Fibroblast of gingiva (primary cell): ENCODE results near the gene CDC27.
"Not testable (repeated sequence)": the region's sequence is repeated elsewhere in the genome, so short reads cannot be mapped to it uniquely, and the experiment has no call there.

Experiments used
- DNase-seq: peaks from one replicate; pipeline ENCODE4 v3.0.0-alpha.2; 2011; ENCODE audit warnings: low read depth

The CDC27 gene

DNA sequence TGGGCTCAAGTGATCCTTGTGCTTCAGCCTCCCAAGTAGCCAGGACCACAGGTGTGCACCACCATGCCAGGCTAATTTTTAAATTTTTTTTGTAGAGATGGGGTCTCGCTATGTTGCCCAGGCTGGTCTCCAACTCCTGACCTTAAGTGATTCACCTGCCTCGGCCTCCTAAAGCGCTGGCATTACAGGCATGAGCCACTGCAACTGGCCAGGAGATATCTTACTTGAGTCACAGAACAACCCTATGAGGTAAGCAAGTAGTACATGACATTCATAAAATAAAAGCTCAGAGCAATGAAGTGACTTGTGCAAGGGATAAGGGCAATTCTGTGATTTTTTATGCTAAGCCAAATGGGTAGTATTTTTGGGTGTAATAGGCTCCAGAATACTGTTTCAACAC, 57.3 kb downstream of the CDC27 start:
- no peak for DNase-seq

DNA sequence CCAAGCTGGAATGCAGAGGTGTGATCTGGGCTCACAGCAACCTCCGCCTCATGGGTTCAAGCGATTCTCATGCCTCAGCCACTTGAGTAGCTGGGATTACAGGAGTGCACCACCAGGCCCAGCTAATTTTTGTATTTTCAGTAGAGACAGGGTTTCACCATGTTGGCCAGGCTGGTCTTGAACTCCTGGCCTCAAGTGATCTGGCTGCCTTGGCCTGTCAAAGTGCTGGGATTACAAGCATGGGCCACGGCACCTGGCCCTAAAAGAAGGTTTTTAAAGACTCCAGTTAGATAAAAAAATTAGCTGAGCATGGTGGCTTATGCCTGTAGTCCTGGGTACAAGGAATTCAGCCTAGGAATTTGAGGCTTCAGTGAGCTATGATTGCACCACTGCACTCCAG, 62.3 kb downstream of the CDC27 start:
- not testable (repeated sequence) for DNase-seq

DNA sequence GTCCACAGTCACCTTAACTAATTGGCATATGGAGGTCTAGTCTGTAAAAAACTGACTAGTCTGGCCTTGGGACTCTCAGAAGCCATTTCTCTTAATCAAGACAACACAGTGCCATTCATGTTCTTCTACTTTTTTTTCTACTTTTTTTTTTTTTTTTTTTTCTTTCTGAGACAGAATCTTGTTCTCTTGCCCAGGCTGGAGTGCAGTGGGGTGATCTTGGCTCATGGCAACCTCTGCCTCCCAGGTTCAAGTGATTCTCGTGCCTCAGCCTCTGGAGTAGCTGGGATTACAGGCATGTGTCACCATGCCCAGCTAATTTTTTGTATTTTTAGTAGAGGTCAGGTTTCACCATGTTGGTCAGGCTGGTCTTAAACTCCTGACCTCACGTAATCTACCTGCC, 65.8 kb downstream of the CDC27 start:
- DNase-seq = not testable (repeated sequence)

DNA sequence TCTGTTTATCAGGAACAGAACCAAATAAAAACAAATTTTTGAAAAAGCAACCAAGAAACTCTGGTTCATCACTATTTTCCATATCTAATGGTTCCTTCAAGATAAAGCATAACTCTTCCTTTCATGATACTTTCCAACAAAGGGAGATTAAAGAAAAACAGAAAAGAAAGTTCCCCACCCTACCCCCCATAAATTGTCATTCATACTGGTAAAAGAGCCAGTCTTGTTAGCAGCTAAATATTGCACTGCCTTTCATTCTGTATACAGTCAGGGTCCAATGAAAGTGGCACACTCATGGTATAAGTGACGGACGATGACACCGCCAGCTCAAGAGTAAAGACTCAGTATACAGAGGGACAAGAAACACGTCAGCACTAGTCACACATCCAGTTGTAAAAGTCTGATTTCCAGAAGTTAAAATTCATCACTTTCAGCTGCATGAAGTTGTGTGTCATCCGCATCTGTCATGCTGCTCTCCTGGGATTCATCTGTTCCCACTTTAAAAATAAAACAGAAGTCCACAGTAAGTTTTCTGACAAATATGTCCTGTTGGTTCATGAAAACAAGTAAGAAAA, 68.5 kb downstream of the CDC27 start:
- peak; percentile 3 for DNase-seq

DNA sequence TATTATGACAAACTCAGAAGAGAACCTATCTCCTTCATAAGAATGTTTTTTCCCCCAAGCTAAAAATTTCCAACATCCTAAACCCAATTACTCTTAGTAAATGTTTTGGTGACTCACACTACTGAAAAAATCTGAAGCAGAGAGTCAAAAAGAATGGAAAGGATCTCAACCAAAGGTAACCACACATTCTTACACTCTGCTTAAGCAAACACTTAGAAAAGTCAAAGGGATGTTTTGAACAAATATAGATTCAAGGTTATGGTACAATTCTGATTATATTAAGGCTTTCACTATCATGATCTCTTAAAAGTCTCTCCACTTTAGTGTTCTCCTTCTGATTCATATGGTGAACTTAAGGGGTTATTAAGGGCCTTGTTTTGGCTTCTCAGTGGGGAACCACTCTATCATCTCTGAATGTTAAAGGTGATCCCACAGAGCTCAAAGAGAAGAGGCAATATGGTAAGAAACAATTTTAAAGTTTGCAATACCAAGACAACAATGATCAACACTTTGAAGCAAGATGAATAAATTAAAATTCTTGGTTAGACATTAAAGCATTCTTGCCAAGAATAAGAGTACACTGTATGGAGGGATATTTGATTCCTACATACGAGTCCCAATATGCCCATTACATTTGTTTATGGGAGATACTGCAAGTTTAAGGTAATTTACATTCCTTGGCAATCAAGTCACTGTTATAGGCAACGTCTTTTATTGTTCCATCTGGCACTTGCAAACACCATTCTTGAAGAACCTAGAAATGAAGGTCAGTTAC, 69.2 kb downstream of the CDC27 start:
- no peak for DNase-seq

DNA sequence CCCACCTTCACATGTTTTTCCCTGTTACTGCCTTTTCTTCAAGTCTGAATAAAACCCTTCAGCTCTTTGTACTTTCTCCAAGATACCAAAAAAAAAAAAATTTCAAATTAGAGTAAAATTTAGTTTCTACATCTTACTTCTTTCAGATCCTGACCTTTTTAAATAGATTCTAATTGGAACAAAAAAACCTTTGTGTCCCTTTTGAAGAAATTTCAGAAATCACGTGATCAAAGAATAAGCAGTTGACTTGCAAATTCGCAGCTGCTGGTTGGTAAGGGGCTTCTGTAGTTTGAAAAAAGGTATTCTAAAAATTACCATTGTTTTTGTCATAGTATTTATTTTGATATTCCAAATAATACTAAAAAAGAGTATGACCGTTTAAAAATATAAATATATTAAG, 71.7 kb downstream of the CDC27 start:
- DNase-seq = no peak

DNA sequence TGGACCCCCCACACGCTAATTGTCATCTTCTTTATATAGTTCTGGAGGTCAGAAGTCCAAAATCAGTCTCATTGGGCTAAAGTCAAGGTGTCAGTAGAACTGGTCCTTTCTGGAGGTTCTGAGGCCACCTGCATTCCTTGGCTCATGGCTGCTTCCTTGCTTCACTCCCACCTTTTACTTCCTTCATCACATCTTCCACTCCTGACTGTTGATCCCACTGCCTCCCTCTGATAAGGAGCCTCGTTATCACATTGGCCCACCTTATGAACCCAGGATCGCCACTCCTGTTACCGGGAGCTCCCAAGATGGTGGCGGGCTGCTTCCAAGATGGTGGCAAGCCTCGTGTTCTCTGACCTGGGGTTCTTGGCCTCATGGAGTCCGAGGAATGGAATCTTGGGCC, 83.0 kb downstream of the CDC27 start:
- DNase-seq = no peak

DNA sequence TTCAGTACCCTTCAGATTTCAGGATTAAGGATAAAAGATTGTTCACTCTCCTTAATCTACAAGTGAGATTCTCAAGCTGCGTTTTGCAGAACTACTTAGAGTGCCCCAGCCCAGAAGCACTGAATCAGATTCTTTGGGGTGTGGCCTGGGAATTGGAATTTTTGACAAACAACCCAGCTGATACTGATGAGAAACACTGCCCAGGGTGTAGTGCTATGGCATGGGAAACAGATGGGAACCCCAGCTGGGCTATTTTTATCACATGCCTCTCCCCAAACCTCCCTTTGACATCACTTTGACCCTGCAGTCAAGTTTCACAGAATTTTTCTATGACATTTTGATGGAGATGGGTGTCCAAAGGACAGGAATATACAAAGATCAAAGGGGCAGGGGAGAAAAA, 83.8 kb downstream of the CDC27 start:
- DNase-seq = not testable (repeated sequence)

DNA sequence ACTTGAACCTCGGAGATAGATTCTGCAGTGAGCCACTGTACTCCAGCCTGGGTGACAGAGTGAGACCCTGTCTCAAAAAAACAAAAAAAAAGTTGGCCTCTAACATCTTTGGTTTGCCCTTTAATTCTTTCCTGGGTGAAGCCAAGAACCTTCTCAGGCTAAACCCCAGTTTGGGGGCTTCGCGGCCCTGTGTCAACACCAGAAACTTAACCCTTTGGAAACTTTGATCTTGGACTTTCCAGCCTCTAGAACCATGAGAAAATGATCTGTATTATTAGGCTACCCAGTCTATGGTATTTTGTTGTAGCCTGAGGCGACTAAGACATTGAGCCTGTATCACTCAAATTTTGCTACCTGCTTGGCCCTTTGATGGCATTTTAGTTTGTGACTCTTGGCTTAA, 86.2 kb downstream of the CDC27 start:
- DNase-seq = no peak

DNA sequence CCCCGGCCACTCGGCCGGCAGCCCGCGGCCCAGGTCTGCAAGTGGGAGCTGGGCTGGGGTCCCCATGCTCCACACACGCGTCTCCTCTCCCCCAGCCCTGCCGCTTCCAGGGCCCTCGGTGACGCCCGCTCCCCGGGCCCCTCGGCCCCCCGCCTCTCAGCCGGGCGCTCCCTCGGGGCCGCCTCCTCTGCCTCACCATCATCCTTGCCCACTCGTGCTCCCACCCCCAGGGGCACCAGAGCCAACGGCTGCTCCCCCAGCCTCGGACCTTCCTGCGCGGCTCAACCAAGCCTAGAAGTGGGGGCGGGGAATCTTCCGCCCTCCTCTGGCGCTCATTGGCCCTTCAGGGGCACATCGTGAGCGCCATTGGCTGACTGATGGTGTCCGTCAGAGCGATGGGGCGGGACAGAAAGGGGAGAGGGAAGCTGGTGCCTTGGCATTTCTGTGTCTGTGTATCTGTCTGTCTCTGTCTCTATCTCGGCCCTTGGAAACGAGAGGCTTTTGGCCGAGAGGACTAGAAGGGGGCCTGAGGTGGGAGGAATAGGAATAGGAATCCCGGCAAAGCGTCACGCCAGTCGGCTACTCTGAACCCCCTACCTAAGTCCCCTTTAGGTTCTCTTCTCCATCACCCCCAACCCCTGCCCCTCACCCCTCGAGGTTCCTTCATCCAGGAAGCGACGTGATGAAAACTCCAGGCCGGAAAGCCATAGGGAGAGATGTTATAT, 88.9 kb downstream of the CDC27 start:
- DNase-seq = peak; percentile 85

DNA sequence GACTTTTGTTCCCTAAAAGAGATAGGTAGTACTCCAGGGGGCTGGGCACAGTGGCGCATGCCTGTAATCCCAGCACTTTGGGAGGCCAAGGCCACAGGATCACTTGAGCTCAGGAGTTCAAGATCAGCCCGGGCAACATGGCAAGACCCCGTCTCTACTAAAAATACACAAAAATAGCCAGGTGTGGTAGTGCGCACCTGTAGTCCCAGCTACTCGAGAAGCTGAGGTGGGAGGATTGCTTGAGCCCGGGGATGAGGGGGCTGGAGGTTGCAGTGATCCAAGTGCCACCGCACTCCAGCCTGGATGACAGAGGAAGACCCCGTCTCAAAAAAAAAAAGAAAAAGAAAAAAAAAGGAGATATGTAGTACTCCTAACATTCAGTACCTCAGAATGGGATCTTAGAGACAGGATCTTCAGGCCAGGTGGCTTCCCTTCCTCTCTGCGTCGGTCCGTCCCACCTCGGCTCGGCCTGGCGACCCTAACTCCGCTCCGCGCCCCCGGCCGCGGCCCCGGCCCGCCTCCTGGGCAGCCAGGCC, 89.6 kb downstream of the CDC27 start:
- no peak for DNase-seq

DNA sequence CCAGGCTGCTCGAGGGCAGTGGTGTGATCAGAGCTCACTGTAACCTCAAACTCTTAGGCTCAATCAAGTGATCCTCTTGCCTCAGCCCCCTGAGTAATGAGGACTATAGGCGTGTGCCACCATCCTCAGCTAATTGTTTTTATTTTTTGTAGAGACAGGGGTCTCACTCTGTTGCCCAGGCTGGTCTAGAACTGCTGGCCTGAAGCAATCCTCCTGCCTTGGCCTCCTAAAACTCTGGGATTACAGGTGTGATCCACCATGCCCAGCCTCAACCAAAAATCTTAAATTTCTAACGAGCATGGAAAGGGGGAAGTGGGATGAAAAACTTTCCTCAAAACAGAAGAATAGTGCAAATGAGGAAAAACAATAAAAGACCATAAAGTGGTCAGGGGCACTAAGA, 92.8 kb downstream of the CDC27 start:
- DNase-seq = no peak

DNA sequence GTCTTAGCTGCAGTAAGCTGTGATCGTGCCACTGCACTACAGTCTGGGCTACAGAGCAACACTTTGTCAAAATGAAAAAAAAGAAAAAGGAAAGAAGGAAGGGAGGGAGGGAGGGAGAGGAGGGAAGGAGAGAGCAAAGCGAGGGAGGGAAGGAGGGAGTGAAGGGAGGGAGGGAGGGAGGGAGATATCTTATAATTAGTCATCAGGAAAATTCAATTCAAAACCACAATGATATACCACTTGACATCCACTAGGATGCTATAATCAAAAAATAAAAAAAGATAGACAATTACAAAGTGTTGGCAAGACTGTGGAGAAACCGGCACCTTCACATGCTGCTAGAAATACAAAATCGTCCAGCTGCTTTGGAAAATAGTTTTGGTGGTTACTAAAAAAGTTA, 93.8 kb downstream of the CDC27 start:
- no peak for DNase-seq

DNA sequence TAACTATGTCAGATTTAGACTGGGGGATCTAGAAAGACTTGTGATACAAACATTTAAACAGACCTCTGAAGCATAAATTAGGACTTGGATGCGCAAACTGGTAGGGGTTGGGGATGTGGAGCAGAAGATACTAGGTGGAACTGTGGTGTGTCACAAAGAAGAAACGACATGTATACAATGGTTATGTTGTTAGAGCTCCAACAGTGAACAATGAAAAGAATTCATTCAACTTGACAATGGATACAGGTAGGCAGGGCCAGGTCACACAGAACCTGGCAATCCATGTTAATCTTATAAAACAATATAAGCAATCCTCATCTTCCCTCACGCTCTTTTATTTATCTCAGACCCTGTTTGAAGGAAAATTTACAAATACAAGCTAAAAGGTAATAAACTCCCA, 102.0 kb downstream of the CDC27 start:
- DNase-seq = no peak

DNA sequence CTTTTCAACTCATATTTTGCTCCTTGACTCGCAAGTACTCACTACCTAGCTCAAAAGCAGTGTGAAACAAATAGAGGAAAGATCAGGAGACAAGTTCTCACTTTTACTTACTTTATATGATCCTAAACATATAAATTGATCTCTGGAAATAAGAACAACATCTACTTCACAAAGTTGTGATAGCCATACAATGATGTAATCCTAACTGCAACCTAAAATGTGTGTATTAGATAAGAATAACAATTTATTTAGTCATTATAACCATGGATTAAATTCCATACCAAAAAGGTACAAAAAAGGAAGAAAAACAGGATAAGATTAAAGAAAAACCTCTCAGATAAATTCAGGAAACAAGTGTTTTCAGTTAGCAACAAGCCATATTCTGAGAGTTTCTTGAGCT, 103.4 kb downstream of the CDC27 start:
- DNase-seq = no peak

DNA sequence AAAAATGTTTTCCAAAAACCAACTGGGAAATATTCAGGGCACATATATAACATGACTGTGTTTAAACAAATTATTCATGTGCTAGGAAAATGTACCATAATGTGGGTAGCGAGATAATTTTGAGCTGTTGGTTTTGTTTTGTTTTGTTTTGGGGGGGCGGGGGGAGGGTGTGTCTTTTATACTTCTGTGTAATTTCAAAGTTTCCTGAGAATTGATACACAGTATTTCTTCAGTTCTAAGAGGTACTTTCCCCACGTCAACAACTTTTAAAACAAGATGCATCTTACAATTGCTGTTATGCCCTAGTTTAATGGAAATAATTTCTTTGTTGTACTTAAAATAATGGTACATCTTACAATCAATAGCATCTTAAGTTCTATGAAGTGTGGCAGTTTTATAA, 110.3 kb downstream of the CDC27 start:
- no peak for DNase-seq

DNA sequence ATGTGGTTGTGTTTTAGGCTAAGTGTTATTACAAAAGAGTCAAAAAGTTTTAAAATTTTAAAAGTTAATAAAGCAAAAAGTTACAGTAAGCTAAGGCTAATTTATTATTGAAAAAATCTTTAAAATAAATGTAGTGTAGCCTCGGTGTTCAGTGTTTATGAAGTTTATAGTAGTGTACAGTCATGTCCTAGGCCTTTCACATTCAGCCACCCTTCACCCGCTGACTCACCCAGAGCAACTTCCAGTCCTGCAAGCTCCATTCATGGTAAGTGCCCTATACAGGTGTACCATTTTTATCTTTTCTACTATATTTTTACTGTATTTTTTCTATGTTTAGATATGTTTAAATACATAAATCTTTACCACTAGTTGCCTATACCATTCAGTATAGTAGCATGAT, 111.5 kb downstream of the CDC27 start:
- DNase-seq = no peak

DNA sequence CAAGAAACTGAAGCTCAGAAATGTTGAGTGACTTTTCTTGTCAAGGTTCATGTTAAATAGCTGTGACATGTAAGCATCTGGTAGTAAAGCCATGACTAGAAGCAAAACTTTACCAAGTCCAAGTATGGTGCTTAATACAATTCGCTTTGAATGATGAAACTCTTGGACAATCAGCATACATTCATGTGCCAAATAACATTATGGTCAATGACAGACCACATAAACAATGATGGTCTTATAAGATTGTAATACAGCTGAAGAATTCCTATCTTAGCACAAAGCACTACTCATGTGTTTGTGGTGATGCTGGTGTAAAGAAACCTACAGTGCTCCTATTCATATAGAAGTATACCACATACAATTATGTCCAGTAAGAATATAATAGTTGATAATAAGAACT, 112.9 kb downstream of the CDC27 start:
- DNase-seq = peak; percentile 49

DNA sequence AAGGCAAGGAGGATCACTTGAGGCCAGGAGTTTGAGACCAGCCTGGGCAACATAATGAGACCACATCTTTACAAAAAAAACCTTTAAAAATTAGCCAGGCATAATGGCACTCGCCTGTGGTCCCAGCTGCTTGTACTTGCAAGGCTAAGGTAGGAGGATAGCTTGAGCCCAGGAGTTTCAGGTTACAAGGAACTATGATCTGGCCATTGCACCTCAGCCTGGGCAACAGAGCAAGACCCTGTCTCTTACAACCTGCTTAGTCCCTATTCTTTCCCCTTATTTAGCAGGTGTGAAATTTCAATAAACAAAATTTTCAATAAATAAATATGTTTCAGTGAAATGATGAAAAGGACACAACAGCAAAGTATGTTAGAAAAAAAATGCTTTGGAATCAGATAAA, 114.7 kb downstream of the CDC27 start:
- not testable (repeated sequence) for DNase-seq

DNA sequence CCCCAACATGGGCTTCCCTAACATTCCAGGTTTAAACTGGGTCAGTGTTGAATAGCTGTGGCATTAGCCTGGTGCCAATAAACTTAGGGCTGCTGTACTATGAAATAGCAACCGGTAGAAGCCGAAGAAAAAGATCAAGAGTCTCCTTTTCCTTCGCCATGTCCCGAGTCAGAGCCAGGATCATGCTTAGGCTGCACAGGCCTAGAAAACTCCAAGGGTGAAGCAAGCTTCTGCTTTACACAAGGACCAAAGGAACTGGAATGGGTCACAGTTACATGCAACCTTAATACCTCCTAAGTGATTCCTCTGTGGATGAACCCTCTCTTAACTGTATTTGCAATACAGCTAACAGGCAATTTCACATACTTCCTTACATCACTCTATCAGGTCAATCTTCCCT, 115.5 kb downstream of the CDC27 start:
- not testable (repeated sequence) for DNase-seq

DNA sequence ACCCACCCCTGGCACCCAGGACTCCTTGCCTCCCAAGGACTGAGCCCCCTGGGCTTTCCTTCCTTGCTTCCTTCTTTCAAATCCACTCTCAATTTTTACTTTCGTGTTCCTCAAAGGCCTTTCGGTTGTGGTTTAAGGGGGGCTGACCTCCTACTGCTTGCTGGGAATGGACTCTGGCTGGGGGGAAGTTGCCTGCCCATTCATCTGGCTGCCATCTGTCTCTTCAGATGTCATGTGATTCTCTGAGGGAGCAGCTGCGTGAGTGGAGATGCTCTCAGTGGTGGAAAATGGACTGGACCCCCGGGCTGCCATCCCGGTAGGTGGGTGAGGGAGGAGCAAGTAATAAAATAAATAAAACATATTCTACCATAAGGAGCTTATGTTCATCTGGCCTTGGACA, 116.2 kb downstream of the CDC27 start:
- peak; percentile 67 for DNase-seq

DNA sequence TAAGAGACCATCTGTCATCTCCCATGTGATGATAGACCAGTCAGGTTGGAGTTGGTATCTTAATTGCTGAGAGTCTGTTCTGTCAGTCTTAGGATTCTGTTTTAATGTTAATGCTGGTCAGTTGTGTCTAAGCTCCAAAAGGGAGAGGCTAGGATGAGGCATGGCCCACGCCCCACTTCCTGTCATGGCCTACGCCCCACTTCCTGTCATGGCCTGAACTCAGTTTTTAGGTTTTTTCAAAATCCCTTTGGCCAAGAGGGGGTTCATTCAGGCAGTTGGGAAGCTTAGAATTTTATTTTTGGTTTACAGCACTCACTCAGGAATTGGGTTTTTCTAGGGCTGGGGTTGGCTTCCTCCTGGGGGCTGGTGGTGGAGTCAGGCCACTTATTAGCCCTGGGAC, 117.9 kb downstream of the CDC27 start:
- DNase-seq = not testable (repeated sequence)

DNA sequence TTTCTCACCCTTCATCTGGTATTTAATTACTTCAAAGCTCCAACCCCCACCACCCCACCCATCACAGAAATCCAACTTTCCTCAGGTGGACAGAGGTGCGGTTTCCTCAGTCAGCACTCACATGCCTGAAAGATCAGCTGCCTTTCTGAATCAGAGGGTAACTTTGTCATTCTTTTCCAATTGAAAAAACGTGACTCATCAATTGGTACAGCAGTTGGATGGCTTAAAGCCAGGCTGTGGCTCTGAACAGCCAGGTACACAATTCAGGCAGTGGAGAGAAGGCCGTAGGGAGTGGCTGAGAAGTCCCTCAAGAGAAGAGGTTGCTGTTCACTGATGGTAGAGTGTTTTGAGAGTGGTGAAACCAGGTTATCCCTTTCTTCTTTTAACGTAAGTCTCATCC, 118.8 kb downstream of the CDC27 start:
- not testable (repeated sequence) for DNase-seq
